ENCODE results near the gene BOD1.
A peak's percentile ranks its signal among the peaks of the same experiment; 100 is the strongest.

The BOD1 gene

DNA sequence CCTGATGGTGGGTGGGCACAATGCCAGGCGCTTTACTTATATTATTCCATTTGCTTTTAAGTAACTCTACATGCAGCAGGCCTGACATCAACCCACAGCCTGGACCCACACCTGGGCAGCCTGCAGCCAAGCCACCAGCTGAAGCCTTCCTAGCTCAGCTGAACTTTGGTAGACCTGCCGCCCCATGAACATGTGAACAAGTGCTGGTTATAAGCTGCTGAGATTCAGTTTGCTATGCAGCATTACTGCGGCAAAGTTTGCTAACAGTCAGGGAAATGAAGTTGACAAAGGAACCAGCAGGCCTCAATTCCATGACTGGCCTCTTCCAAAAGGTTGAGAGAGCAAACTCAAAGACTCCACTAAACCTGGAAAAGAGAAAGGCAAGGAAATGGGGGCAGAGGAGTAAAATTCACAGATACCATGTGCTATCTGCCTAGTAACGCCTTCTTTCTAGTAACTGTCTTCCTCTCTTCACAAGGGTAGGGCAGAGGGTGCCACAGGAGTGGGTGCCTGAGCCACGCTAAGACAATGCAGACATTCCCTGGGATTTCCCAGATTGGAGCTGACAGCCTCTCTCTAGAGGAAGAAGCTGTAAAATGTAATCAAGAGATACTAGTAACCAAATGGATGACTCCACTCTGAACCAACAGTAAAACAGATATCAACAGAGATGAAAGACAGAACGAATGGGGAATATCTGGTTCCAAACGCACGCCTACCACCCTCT is 2.9 kb downstream of the BOD1 start:
- H3K27ac ChIP-seq = no peak overlapping the region; the same call in 1 of the 2 replicates
- TF ChIP-seq, protein P1, sequence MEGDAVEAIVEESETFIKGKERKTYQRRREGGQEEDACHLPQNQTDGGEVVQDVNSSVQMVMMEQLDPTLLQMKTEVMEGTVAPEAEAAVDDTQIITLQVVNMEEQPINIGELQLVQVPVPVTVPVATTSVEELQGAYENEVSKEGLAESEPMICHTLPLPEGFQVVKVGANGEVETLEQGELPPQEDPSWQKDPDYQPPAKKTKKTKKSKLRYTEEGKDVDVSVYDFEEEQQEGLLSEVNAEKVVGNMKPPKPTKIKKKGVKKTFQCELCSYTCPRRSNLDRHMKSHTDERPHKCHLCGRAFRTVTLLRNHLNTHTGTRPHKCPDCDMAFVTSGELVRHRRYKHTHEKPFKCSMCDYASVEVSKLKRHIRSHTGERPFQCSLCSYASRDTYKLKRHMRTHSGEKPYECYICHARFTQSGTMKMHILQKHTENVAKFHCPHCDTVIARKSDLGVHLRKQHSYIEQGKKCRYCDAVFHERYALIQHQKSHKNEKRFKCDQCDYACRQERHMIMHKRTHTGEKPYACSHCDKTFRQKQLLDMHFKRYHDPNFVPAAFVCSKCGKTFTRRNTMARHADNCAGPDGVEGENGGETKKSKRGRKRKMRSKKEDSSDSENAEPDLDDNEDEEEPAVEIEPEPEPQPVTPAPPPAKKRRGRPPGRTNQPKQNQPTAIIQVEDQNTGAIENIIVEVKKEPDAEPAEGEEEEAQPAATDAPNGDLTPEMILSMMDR (conservative IDR thresholded peaks at IDR 0.05) = no peak

DNA sequence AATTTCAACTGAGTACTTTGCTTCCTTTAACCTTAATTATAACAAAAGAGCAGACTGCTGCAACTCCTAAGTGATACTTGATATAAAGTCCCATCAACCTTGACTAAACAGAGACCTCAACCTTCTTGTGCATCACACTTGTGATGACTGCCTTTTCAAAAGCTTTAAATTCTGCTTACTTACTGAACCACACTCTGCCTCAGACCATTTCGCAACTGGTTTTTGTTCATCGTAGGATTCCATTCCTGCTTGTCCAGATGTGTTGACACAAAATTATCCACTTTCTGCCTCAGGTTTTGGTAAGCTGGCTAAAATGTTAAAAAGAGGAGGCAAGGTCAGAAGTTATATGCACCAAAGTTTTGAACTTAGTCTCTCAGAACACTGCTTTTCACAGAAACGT is 3.5 kb downstream of the BOD1 start:
- TF ChIP-seq, protein P1 (conservative IDR thresholded peaks at IDR 0.05) = no peak
- no peak overlapping the region for H3K27ac ChIP-seq

DNA sequence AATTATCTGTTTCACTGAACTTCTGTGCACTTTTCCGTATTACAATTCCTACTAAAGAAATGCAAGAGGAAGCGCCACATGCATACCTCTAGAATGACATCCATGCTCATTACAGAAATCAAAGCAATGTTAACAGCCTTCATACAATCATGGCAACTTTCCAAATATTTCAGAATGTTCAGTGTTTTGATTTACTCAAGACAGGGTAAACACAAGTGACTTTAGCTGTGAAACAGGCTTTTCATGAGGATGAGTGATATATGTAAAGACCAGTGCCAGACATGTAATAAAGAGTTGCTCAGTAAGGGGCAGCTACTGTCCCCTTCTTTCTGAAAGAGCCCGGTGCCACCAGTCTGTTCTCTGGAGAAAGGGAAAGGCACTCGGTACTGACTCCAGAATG is 4.7 kb downstream of the BOD1 start:
- TF ChIP-seq, protein P1 (conservative IDR thresholded peaks at IDR 0.05) = no peak
- peak overlapping the region; percentile 26; the same call in 1 of the 2 replicates for H3K27ac ChIP-seq

DNA sequence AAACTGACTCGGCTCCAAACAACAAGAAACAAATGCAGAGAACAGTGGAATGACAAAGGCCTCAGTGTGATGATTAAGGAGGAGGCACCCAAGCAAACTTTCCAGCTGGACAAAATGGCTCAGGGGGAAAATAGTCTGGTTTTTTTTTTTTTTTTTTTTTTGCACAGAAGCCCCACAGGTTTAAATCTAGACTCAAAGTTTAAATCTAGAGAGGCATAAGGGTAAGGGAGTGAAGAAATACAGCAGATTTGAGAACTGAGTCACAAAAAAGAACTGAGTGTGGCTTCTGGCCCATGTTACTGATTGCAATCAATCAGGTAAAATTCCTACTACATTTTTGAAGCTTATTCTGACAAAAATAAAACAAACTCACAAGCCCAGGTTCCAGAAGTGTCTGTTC is 12.3 kb downstream of the BOD1 start:
- no peak overlapping the region for H3K27ac ChIP-seq
- TF ChIP-seq, protein P1 (conservative IDR thresholded peaks at IDR 0.05) = no peak

DNA sequence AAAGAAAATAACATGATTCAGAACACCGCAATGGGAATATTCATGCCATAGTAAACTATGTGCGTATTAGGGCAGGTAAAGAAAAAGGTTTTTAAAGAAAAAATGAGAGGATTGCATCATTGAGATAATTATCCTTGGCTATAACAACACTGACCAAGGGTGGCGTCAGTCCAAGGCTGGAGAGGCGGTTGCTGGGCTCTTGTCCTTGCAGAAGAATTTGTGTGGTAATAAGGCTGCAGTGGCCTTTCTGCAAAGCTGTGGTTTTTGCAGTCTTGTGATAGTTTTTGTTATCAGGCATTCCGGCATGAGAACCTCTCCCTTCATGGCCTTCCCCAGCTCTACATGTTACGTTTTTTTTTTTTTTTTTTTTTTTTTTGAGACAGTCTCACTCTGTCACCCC is 14.0 kb downstream of the BOD1 start:
- TF ChIP-seq, protein P1 (conservative IDR thresholded peaks at IDR 0.05) = no peak
- no peak overlapping the region for H3K27ac ChIP-seq

DNA sequence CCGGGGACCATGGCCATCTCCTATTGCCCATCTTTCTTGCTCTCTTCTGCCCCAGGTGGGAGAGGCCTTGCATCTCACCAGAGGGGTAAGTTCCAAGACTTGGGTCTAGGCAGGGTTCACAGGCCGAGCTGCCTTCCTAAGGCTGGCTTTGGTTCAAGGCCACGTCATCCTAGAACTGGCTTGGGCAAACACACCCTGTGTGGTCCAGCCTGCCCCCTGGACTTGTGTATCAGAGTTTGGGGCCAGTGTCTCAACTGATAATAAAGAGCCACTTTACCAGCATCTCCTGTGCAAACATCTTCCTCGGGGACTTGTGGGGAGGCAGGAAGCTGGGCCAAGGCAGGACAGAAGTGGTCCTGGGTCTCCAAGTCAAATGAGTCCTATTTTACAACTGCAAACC is 17.8 kb downstream of the BOD1 start:
- TF ChIP-seq, protein P1 (conservative IDR thresholded peaks at IDR 0.05) = no peak
- no peak overlapping the region for H3K27ac ChIP-seq

DNA sequence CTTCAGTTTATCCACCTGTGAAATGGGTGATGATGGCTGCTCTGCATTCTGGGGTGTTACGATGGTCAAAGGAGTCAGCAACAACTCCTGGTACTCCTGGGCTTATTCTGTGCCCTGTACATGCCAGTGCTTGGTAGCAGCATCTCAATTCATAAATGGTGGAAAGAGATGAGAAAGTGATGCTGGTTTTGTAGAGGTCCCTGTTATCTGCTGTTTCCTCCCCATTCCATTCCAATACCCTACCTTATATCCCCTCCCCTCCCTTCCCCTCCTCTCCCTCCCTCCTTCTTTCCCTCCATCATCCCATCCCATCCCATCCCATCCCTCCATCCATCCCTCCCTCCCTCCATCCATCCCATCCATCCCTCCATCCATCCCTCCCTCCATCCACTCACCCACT is 19.1 kb downstream of the BOD1 start:
- no peak overlapping the region for H3K27ac ChIP-seq
- TF ChIP-seq, protein P1 (conservative IDR thresholded peaks at IDR 0.05) = no peak
